ENCODE results near the gene HOXD8.

HOXD8 gene

DNA sequence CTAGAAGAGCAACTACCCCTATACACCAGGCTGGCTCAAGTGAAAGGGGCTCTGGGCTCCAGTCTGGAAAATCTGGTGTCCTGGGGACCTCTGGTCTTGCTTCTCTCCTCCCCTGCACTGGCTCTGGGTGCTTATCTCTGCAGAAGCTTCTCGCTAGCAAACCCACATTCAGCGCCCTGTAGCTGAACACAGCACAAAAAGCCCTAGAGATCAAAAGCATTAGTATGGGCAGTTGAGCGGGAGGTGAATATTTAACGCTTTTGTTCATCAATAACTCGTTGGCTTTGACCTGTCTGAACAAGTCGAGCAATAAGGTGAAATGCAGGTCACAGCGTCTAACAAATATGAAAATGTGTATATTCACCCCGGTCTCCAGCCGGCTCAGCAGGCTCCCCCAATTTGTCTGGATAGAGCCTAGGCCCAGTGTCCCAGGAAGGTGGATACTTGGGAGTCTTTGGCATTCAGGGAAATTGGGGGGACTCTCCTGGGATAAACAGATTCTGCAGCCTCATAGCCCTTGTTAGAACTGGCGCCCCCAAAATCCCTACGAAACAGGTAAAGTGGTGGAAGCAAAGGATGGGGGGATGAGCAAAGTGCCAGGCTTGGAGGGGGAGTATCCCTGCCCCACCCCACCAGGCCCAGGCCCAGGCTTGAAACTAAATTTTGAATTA is 19.4 kb downstream of the HOXD8 start:
- no peak overlapping the region for H3K27ac ChIP-seq (ENCODE audit: low read length)
- no peak overlapping the region for H3K9ac ChIP-seq (ENCODE audit: low read depth, low read length)
- H3K36me3 ChIP-seq (ENCODE audit: insufficient read depth, low read depth, low read length), result no peaks in the 10 kb centered on the region
- H3K27me3 ChIP-seq (ENCODE audit: insufficient read depth, low read length), result peaks cover 100% of the 10 kb centered on the region
- H3K4me3 ChIP-seq (ENCODE audit: low read length), result no peak overlapping the region
- H3K9me3 ChIP-seq (ENCODE audit: insufficient read depth, low read depth, low read length), result no peaks in the 10 kb centered on the region; the same call in 1 of the 2 replicates
- H3K4me1 ChIP-seq (ENCODE audit: insufficient read depth, low read length), result no peaks in the 10 kb centered on the region

DNA sequence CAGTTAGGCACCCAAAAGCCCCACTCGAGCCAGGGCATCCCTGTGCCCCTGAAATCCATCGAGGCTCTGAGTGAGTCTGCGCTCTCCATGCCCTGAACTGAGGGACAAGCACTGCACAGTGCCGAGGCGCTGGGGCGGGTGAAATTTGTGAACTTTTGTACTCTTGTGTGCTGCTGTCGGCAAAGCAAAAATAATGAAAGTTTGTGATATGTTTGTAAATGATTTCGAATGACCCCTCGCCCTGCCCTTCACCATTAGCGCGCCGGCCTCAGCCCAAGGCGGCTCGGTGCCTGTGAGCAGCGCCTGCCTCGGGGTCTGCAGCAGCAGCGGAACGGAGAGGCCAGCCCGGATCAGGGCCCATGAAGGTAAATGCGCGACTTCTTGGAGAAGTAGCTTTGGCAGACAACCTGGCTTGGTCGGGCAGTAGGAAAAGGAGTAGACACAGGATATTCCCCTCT is 20.0 kb downstream of the HOXD8 start:
- Histone ChIP-seq H3K4me3 (ENCODE audit: low read length) (no peak overlapping the region), H3K4me1 (ENCODE audit: insufficient read depth, low read length) (no peaks in the 10 kb centered on the region), H3K27me3 (ENCODE audit: insufficient read depth, low read length) (peaks cover 100% of the 10 kb centered on the region)

DNA sequence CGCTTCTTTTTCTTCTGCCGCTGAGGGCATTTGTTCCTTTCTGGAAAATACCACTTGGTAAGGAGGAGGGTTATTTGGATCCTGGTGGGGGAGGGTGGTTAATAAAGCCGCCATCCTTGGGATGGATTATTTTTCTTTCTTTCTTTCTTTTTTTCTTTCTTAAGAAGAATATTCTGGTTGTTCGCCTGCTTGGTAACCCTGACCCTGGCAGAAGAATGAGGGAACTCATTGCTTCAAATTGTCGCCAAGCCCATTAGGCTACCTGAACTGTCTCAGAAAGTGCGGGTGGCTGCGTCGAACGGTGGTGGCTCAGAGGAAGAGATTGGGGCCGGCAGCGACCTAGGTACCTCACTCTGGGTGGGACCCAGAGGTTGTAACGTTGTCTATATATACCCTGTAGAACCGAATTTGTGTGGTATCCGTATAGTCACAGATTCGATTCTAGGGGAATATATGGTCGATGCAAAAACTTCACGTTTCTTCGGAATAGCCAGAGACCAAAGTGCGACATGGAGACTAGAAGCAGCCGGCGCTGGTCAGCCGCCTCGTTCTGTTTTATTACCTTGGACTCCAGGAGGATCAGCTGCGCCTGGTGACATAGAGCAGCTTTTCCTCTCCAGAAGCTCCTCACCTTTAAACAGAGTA is 20.6 kb downstream of the HOXD8 start:
- no peaks in the 10 kb centered on the region for H3K4me1 ChIP-seq (ENCODE audit: insufficient read depth, low read length)
- H3K4me3 ChIP-seq (ENCODE audit: low read length), result no peak overlapping the region
- H3K27ac ChIP-seq (ENCODE audit: low read length), result no peak overlapping the region
- H3K27me3 ChIP-seq (ENCODE audit: insufficient read depth, low read length), result peaks cover 100% of the 10 kb centered on the region
- H3K9ac ChIP-seq (ENCODE audit: low read depth, low read length), result no peak overlapping the region
- no peaks in the 10 kb centered on the region for H3K36me3 ChIP-seq (ENCODE audit: insufficient read depth, low read depth, low read length)
- H3K9me3 ChIP-seq (ENCODE audit: insufficient read depth, low read depth, low read length), result no peaks in the 10 kb centered on the region; the same call in 1 of the 2 replicates

More for the DNA sequence above, 20.0 kb downstream of the HOXD8 start:
- no peak overlapping the region for H3K9ac ChIP-seq (ENCODE audit: low read depth, low read length)
- H3K36me3 ChIP-seq (ENCODE audit: insufficient read depth, low read depth, low read length), result no peaks in the 10 kb centered on the region
- H3K27ac ChIP-seq (ENCODE audit: low read length), result no peak overlapping the region
- H3K9me3 ChIP-seq (ENCODE audit: insufficient read depth, low read depth, low read length), result no peaks in the 10 kb centered on the region; the same call in 1 of the 2 replicates

DNA sequence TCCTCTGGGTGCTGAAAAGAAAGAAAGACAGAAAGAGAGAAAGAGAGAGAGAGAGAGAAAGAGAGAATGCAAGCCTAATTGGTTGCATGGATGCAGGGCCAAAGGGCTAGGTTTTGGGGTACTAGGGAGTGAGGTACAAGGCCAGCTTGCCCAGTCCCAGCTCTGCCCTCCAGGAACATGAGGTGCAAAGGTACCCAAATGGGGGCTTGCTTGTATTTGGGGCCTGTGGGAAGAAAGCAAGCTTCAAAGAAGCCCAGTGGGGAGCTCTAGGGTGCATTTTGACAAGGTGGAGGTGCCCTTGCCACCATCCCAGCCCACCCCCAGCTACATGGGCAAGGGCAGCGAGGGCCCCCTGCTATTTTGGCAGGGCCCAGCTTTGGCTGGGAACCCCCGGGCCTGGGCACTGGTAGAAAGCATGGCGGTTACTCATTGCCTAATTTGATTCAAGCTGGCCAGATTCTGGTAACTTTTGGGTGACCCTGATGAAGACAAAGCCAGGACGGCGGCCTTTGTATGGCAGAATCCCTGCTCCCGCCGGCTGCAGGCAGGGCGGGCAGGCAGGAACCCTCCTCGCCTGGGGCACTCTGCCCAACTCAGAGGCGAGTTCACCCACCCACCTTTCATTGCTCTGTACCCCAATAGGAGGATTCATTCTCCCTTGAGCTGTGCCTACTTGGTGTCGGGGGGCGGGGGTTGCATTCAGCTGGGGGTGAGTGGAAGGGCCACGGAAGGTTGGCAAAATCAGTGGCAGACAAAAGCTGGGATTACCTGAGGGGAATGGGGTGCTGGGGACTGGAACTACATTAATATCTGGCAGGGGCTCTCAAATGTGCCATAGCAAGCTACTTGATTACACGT is 21.3 kb downstream of the HOXD8 start:
- H3K4me1 ChIP-seq (ENCODE audit: insufficient read depth, low read length), result no peaks in the 10 kb centered on the region
- H3K36me3 ChIP-seq (ENCODE audit: insufficient read depth, low read depth, low read length), result no peaks in the 10 kb centered on the region
- H3K27ac ChIP-seq (ENCODE audit: low read length), result no peak overlapping the region
- no peak overlapping the region for H3K4me3 ChIP-seq (ENCODE audit: low read length)
- peaks cover 100% of the 10 kb centered on the region for H3K27me3 ChIP-seq (ENCODE audit: insufficient read depth, low read length)
- H3K9ac ChIP-seq (ENCODE audit: low read depth, low read length), result no peak overlapping the region
- H3K9me3 ChIP-seq (ENCODE audit: insufficient read depth, low read depth, low read length), result no peaks in the 10 kb centered on the region; the same call in 1 of the 2 replicates

DNA sequence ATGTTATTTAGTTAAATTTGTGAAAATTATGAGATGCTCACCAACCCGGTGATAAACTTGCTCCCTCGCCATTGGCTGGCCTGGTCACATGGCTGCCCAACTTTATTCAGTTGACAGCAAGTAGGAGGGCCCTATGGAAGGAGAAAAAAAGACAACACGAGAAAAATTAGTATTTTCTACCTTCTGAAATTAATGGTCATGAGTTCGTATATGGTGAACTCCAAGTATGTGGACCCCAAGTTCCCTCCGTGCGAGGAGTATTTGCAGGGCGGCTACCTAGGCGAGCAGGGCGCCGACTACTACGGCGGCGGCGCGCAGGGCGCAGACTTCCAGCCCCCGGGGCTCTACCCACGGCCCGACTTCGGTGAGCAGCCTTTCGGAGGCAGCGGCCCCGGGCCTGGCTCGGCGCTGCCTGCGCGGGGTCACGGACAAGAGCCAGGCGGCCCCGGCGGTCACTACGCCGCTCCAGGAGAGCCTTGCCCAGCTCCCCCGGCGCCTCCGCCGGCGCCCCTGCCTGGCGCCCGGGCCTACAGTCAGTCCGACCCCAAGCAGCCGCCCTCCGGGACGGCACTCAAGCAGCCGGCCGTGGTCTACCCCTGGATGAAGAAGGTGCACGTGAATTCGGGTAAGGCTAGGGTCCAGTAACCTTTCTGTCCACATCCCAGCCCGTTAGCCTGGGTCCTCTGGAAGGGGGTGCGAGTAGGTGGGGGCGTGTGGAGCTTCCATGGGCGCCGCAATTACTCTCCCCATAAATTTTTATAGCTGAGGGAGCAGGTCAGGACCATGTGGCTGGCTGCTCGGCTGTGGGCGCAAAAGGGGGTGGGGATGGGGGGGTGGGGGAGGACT is 22.2 kb downstream of the HOXD8 start, which contains the start of gene HOXD4:
Gene HOXD4, plus strand, starts transcription at position 109 of the 846 bp plus-strand sequence. Its CDS starts 84 bp downstream, at position 193.
- Histone ChIP-seq H3K4me3 (ENCODE audit: low read length) (no peak within 1 kb of the TSS), H3K36me3 (ENCODE audit: insufficient read depth, low read depth, low read length) (no peaks in the 10 kb centered on the region), H3K27ac (ENCODE audit: low read length) (no peak within 1 kb of the TSS), H3K9ac (ENCODE audit: low read depth, low read length) (no peak within 1 kb of the TSS), H3K9me3 (ENCODE audit: insufficient read depth, low read depth, low read length) (no peaks in the 10 kb centered on the region; the same call in 1 of the 2 replicates), H3K4me1 (ENCODE audit: insufficient read depth, low read length) (no peaks in the 10 kb centered on the region), H3K27me3 (ENCODE audit: insufficient read depth, low read length) (peaks cover 100% of the 10 kb centered on the region)

DNA sequence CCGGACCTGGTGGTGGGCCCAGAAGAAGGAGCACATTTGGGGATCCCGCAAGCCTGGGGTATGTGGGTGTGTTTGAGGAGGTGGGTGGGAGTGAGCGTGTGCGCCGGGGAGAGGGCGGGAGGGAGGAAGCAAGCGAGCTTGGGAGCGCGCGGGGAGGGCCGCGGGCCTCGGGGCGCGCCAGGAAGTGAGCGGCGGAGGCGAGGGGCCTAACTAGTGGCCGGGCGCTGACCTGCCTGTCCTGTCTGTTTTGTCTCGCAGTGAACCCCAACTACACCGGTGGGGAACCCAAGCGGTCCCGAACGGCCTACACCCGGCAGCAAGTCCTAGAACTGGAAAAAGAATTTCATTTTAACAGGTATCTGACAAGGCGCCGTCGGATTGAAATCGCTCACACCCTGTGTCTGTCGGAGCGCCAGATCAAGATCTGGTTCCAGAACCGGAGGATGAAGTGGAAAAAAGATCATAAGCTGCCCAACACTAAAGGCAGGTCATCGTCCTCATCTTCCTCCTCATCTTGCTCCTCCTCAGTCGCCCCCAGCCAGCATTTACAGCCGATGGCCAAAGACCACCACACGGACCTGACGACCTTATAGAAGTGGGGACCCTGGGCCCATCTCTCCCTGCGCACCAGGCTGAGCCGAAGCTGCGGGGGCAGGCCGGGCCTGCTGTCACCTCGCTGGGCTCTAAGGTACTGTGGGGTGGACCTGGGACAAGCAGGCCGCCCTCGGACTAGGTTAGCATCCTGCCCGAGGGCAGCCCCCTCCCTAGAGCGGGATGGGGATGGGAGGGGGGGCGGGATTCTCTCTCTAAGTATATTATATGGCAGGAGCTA is 23.1 kb downstream of the HOXD8 start:
- Histone ChIP-seq H3K9ac (ENCODE audit: low read depth, low read length) (no peak overlapping the region), H3K4me3 (ENCODE audit: low read length) (no peak overlapping the region), H3K27ac (ENCODE audit: low read length) (no peak overlapping the region), H3K36me3 (ENCODE audit: insufficient read depth, low read depth, low read length) (no peaks in the 10 kb centered on the region), H3K9me3 (ENCODE audit: insufficient read depth, low read depth, low read length) (no peaks in the 10 kb centered on the region; the same call in 1 of the 2 replicates), H3K27me3 (ENCODE audit: insufficient read depth, low read length) (peaks cover 100% of the 10 kb centered on the region), H3K4me1 (ENCODE audit: insufficient read depth, low read length) (no peaks in the 10 kb centered on the region)

DNA sequence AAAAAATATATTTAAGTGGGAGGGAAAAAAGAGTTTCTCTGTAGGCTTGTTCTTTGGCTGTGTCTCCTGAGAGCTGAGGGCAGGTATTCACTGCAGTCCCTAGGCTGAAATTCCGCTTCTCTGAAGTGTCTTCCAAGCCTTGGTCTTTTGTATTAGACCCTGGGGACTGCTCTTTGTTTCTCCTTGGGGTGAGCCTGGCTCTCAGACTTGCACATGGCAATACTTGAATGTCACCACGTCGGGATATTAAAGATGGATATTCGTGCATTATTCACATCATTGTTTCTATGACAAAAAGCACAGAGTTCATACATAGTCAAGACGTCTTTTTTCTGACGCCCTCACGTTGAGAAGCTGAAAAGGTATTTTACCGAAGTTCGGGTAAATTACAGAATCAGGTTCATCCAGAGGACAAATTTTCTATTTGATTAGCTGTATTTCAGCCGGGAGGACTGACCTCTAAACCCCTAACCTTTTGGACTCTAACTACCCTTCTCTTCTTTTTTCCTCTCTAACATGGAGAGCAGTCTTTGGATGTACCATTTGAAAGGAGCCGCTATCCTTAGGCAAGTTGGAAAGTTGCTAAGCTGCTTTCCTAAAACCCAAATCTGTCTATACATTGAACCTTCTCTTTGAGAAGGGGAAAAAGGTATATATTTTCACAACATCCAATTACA is 25.2 kb downstream of the HOXD8 start:
- no peaks in the 10 kb centered on the region for H3K36me3 ChIP-seq (ENCODE audit: insufficient read depth, low read depth, low read length)
- peaks cover 100% of the 10 kb centered on the region for H3K27me3 ChIP-seq (ENCODE audit: insufficient read depth, low read length)
- H3K9ac ChIP-seq (ENCODE audit: low read depth, low read length), result no peak overlapping the region
- no peaks in the 10 kb centered on the region; the same call in 1 of the 2 replicates for H3K9me3 ChIP-seq (ENCODE audit: insufficient read depth, low read depth, low read length)
- no peaks in the 10 kb centered on the region for H3K4me1 ChIP-seq (ENCODE audit: insufficient read depth, low read length)
- H3K27ac ChIP-seq (ENCODE audit: low read length), result no peak overlapping the region
- no peak overlapping the region for H3K4me3 ChIP-seq (ENCODE audit: low read length)

DNA sequence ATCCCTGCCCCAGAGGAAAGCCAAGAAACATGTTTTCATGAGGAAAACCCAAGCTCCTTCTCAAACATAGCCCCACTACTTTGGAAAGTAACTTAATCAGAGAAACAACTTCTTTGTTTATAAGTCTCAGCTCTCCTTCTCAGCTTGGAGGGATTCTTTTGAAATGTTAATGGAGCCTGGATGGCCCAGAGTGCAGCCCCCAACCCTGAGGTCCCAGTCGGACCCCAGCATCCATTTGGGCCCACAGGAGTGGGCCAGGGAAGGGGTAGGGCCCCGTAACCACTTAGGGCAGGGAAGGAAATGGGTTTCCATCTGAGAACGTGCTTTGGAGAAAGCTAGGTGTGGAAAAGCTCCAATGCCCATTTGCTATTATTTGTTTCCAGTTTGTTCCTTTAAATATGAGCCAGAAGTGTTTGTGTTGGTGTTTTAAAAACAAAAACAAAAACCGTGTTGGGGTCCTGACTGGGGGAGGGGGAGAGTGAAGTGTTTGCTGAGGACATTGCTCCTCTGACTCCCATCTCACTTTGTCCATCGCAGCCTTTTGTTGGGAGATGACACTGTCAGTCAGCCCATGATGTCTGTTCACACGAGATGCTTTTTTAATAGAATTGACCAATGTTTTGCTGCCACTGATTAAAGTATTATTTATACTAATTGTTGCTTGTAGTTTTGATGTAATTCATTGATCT is 26.0 kb downstream of the HOXD8 start:
- H3K27ac ChIP-seq (ENCODE audit: low read length), result no peak overlapping the region
- no peak overlapping the region for H3K4me3 ChIP-seq (ENCODE audit: low read length)
- peaks cover 100% of the 10 kb centered on the region for H3K27me3 ChIP-seq (ENCODE audit: insufficient read depth, low read length)
- H3K9ac ChIP-seq (ENCODE audit: low read depth, low read length), result no peak overlapping the region
- H3K36me3 ChIP-seq (ENCODE audit: insufficient read depth, low read depth, low read length), result no peaks in the 10 kb centered on the region
- no peaks in the 10 kb centered on the region for H3K4me1 ChIP-seq (ENCODE audit: insufficient read depth, low read length)
- H3K9me3 ChIP-seq (ENCODE audit: insufficient read depth, low read depth, low read length), result no peaks in the 10 kb centered on the region; the same call in 1 of the 2 replicates

DNA sequence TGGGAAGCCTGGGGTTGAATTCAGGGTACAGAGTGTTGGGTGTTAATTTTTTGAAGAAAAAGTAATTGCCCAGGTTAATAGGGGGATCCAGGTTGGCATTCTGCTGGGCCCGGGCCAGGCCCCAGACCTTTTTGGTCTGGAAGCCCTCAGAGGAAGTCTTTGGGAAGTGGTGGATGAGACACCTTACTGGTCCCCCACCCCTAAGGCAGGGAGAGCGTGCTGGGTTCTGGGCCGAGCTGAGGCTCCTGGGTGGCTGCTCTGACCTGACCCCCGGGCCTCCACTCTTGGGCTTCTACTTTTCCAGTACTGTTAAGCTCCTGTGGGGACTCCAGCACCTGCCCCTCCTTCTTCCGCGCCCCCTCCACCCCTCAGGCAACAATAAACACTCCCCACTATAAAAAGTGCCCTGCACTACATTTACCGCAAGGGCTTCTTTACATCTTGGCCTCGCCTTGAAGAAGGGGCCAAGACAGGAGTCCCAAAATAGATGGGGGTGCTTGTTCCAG is 26.8 kb downstream of the HOXD8 start:
- Histone ChIP-seq H3K9me3 (ENCODE audit: insufficient read depth, low read depth, low read length) (no peaks in the 10 kb centered on the region; the same call in 1 of the 2 replicates), H3K36me3 (ENCODE audit: insufficient read depth, low read depth, low read length) (no peaks in the 10 kb centered on the region), H3K27ac (ENCODE audit: low read length) (no peak overlapping the region), H3K9ac (ENCODE audit: low read depth, low read length) (no peak overlapping the region), H3K27me3 (ENCODE audit: insufficient read depth, low read length) (peaks cover 100% of the 10 kb centered on the region), H3K4me1 (ENCODE audit: insufficient read depth, low read length) (no peaks in the 10 kb centered on the region), H3K4me3 (ENCODE audit: low read length) (no peak overlapping the region)

Data from iPS-20b (cell line).